Measurements from ENCODE around the gene MARCHF3.

DNA sequence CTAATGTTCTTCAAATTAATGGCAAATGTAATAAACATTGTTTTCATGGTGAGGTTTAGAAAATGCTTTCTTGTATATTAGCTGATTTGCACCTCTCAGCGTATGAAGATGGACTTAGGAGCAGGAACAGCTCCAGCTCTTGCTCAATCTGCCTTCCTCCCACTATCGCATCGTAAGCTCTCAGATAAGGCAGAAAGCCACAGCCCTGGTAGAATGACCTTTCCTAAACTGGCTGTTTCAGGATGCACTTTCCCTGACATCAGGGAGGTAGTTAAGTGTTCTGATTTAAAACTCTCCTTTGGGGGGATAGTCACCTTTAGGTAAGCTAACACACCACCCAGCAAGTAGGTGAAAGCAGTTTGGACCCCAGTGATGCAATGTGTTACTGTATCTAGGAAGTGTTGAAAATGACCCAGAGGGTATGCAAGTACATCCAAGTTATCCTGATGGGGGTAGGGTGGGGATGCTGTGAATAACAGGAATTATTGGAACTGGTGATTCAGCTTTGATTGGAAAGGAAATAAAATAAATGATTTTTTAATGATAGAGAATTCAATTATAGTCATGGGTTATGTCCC is 181.2 kb downstream of the MARCHF3 start:
- TF ChIP-seq, protein P1, sequence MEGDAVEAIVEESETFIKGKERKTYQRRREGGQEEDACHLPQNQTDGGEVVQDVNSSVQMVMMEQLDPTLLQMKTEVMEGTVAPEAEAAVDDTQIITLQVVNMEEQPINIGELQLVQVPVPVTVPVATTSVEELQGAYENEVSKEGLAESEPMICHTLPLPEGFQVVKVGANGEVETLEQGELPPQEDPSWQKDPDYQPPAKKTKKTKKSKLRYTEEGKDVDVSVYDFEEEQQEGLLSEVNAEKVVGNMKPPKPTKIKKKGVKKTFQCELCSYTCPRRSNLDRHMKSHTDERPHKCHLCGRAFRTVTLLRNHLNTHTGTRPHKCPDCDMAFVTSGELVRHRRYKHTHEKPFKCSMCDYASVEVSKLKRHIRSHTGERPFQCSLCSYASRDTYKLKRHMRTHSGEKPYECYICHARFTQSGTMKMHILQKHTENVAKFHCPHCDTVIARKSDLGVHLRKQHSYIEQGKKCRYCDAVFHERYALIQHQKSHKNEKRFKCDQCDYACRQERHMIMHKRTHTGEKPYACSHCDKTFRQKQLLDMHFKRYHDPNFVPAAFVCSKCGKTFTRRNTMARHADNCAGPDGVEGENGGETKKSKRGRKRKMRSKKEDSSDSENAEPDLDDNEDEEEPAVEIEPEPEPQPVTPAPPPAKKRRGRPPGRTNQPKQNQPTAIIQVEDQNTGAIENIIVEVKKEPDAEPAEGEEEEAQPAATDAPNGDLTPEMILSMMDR (IDR thresholded peaks at IDR 0.05), result no peak
- no peak for TF ChIP-seq POLR2A (IDR thresholded peaks at IDR 0.05)
